A673 (cell line): ENCODE data around the gene FARSA. TPM values are rescaled to one million over a fixed set of nuclear protein-coding genes. Genes with fewer than 3 reads are reported as not detected.

Source experiments
- BruUV-seq: library from RNA; stranded (reverse); fragments of 400-500 nt; replicated peaks from 2 replicates; lab custom pipeline; 2021; lab: Mats Ljungman, UMichigan
- CTCF ChIA-PET: fragments of 300-600 bp; sonication (Branson Sonifier 250); formaldehyde crosslinking; loops from one replicate; lab custom pipeline; 2022; ENCODE audit warnings: antibody characterized with exemption; lab: Charles Lee
- POLR2A ChIA-PET: fragments of 300-600 bp; sonication (Branson Sonifier 250); formaldehyde crosslinking; loops from one replicate; lab custom pipeline; 2022; ENCODE audit warnings: antibody characterized with exemption; ENCODE audit not compliant: low non-redundant PET; lab: Charles Lee
- DNase-seq: peaks from one replicate; pipeline ENCODE4 v3.0.0-alpha.2; 2015; ENCODE audit warnings: low spot score
- H3K27ac ChIP-seq: fragments of 200-600 bp; sonication (generic); 2 replicates; pipeline ENCODE4 v1.5.1; 2016; ENCODE audit warnings: mixed run types, low read depth, mild to moderate bottlenecking, mixed read lengths, antibody characterized with exemption, low read length; ENCODE audit not compliant: poor library complexity, severe bottlenecking
- H3K27me3 ChIP-seq: fragments of 200-600 bp; sonication (generic); replicated peaks from 2 replicates; pipeline ENCODE4 v1.6.1; 2017; ENCODE audit warnings: mixed run types, low read depth, mild to moderate bottlenecking, mixed read lengths, antibody characterized with exemption, low read length; ENCODE audit not compliant: insufficient read depth, poor library complexity
- H3K36me3 ChIP-seq: fragments of 200-600 bp; sonication (generic); 2 replicates; pipeline ENCODE4 v1.6.1; 2016; ENCODE audit warnings: mixed run types, mild to moderate bottlenecking, mixed read lengths, antibody characterized with exemption, low read length; ENCODE audit not compliant: insufficient read depth, poor library complexity, severe bottlenecking
- H3K4me1 ChIP-seq: fragments of 200-600 bp; sonication (generic); 2 replicates; pipeline ENCODE4 v1.6.1; 2017; ENCODE audit warnings: mixed run types, mild to moderate bottlenecking, mixed read lengths, antibody characterized with exemption, low read length; ENCODE audit not compliant: insufficient read depth, poor library complexity, severe bottlenecking
- H3K4me3 ChIP-seq: fragments of 200-600 bp; sonication (generic); 2 replicates; pipeline ENCODE4 v1.5.1; 2016; ENCODE audit warnings: low read depth, mixed run types, mild to moderate bottlenecking, mixed read lengths, low read length; ENCODE audit not compliant: poor library complexity, severe bottlenecking
- H3K9me3 ChIP-seq: fragments of 200-600 bp; sonication (generic); 2 replicates; pipeline ENCODE4 v1.6.1; 2016; ENCODE audit warnings: mixed run types, low read depth, mild to moderate bottlenecking, mixed read lengths, antibody characterized with exemption, low read length; ENCODE audit not compliant: poor library complexity, severe bottlenecking
- CTCF ChIP-seq: fragments of 300-800, 200-600 bp; sonication (generic); conservative IDR thresholded peaks from 2 replicates; pipeline ENCODE4 v1.5.1; 2017; ENCODE audit warnings: low read depth, mild to moderate bottlenecking, antibody characterized with exemption, low read length, moderate library complexity, mixed read lengths
- EZH2 ChIP-seq: fragments of 200-600 bp; sonication (generic); IDR thresholded peaks from 2 replicates; pipeline ENCODE4 v1.6.1; 2017; ENCODE audit warnings: borderline replicate concordance, low read depth, mild to moderate bottlenecking, mixed read lengths, antibody characterized with exemption, low read length; ENCODE audit not compliant: poor library complexity, severe bottlenecking
- intact Hi-C: fragments of 100-400 bp; cut with micrococcal nuclease; formaldehyde crosslinking; loops from one replicate; pipeline ENCODE4 v1.10.0; 2022; ENCODE audit not compliant: unreplicated experiment
- total RNA-seq: library from RNA; stranded (reverse); gene quantifications from 2 replicates; pipeline ENCODE4 v1.2.3, GENCODE V29; 2021

Gene FARSA
- total RNA-seq, 1 experiment from 2014 or later: 162 TPM

GRCh38 chr19:12954612-12954962 lies 21.1 kb upstream of the FARSA start:
- H3K27me3 ChIP-seq: no peaks in the 10 kb centered on the region
- no peaks in the 10 kb centered on the region for H3K9me3 ChIP-seq
- POLR2A ChIA-PET: interaction anchor here (0.6 to 0.8 kb wide), 2 partner anchors 114 to 120 kb away, joined by 3 to 8 read pairs; no protein-coding TSS in a partner anchor
- H3K4me1 ChIP-seq: peaks cover 35% of the 10 kb centered on the region
- peaks cover 55% of the 10 kb centered on the region for H3K36me3 ChIP-seq
- CTCF ChIA-PET: no interaction called here
- H3K4me3 ChIP-seq: no peak overlapping the region
- TF ChIP-seq CTCF: no peak
- no peak for TF ChIP-seq EZH2
- intact Hi-C loops: no loop called here
- no peak overlapping the region for H3K27ac ChIP-seq
- no peak for DNase-seq
- no TSS peak for BruUV-seq

- H3K4me3 ChIP-seq: no peak overlapping the region
- intact Hi-C loops: no loop called here
- H3K9me3 ChIP-seq: no peaks in the 10 kb centered on the region
- H3K27ac ChIP-seq: peak overlapping the region; percentile 58
- peaks cover 61% of the 10 kb centered on the region for H3K36me3 ChIP-seq
- no TSS peak for BruUV-seq
- H3K27me3 ChIP-seq: no peaks in the 10 kb centered on the region
- peaks cover 35% of the 10 kb centered on the region for H3K4me1 ChIP-seq
- POLR2A ChIA-PET: interaction anchor here (0.8 kb wide), 1 partner anchor 300 kb away, joined by 26 read pairs; no protein-coding TSS in a partner anchor
- CTCF ChIA-PET: no interaction called here
- DNase-seq: no peak
- no peak for TF ChIP-seq EZH2
- TF ChIP-seq CTCF: no peak
These were observed 20.5 kb upstream of the FARSA start for GRCh38 chr19:12953799-12954611.

- no peak for DNase-seq
- CTCF ChIA-PET: no interaction called here
- H3K4me3 ChIP-seq: no peak overlapping the region
- H3K4me1 ChIP-seq: peaks cover 35% of the 10 kb centered on the region
- peaks cover 68% of the 10 kb centered on the region for H3K36me3 ChIP-seq
- intact Hi-C loops: no loop called here
- POLR2A ChIA-PET: interaction anchor here (0.5 to 0.6 kb wide), 2 partner anchors 15 to 211 kb away, joined by 15 to 17 read pairs; no protein-coding TSS in a partner anchor
- no peaks in the 10 kb centered on the region for H3K27me3 ChIP-seq
- TF ChIP-seq EZH2: no peak
- TF ChIP-seq CTCF: no peak
- H3K27ac ChIP-seq: peak overlapping the region; percentile 58
- BruUV-seq: TSS peak; percentile 89
- no peaks in the 10 kb centered on the region for H3K9me3 ChIP-seq
These were observed 19.8 kb upstream of the FARSA start for GRCh38 chr19:12953138-12953798.
